GM23338 (cell line): Measurements from ENCODE around the gene C9orf57. TPM values are rescaled to one million over a fixed set of nuclear protein-coding genes. Genes with fewer than 3 reads are reported as not detected.

Source experiments
- ATAC-seq: fragments of 200-7000 bp; cut with Tn5 transposase; 3 replicates; pipeline ENCODE4 v1.9.1; 2020
- DNase-seq: peaks from one replicate; pipeline ENCODE4 v3.0.0-alpha.2; 2015; ENCODE audit warnings: low spot score
- H2AFZ ChIP-seq: fragments of 200-600 bp; sonication (generic); 2 replicates; pipeline ENCODE4 v1.8.0; 2016; ENCODE audit warnings: antibody characterized with exemption, mild to moderate bottlenecking, moderate library complexity
- H3F3A ChIP-seq: fragments of 200-600 bp; sonication (generic); replicated peaks from 2 replicates; pipeline ENCODE4 v1.8.0; 2017; ENCODE audit warnings: antibody characterized with exemption, mixed run types, low read depth
- H3K27ac ChIP-seq: fragments of 200-600 bp; sonication (generic); 2 replicates; pipeline ENCODE4 v1.6.1; 2016; ENCODE audit warnings: low read depth
- H3K27me3 ChIP-seq: fragments of 200-600 bp; sonication (generic); 2 replicates; pipeline ENCODE4 v1.8.0; 2016; ENCODE audit warnings: mild to moderate bottlenecking, mixed run types, moderate library complexity; ENCODE audit not compliant: insufficient read depth
- H3K36me3 ChIP-seq: fragments of 200-600 bp; sonication (generic); 2 replicates; pipeline ENCODE4 v1.8.0; 2016; ENCODE audit warnings: mild to moderate bottlenecking; ENCODE audit not compliant: insufficient read depth
- H3K4me1 ChIP-seq: fragments of 200-600 bp; sonication (generic); 2 replicates; pipeline ENCODE4 v1.8.0; 2016; ENCODE audit warnings: mild to moderate bottlenecking, moderate library complexity; ENCODE audit not compliant: insufficient read depth
- H3K4me2 ChIP-seq: fragments of 200-600 bp; sonication (generic); 2 replicates; pipeline ENCODE4 v1.7.1; 2017; ENCODE audit warnings: mixed run types
- H3K4me3 ChIP-seq: fragments of 200-600 bp; sonication (generic); 2 replicates; pipeline ENCODE4 v1.6.1; 2016; ENCODE audit warnings: mixed run types
- H3K79me2 ChIP-seq: fragments of 200-600 bp; sonication (generic); replicated peaks from 2 replicates; pipeline ENCODE4 v1.8.0; 2017; ENCODE audit warnings: mild to moderate bottlenecking; ENCODE audit not compliant: insufficient read depth
- H3K9me2 ChIP-seq: fragments of 200-600 bp; sonication (generic); 2 replicates; pipeline ENCODE4 v1.8.0; 2017; ENCODE audit not compliant: insufficient read depth
- H4K20me1 ChIP-seq: fragments of 200-600 bp; sonication (generic); replicated peaks from 2 replicates; pipeline ENCODE4 v1.8.0; 2017; ENCODE audit warnings: mild to moderate bottlenecking; ENCODE audit not compliant: insufficient read depth
- H3K27ac Mint-ChIP-seq: 2 replicates; pipeline ENCODE4 v1.8.0; 2020; ENCODE audit warnings: inconsistent platforms, mild to moderate bottlenecking, moderate library complexity, mixed read lengths
- H3K27me3 Mint-ChIP-seq: 3 replicates; pipeline ENCODE4 v1.8.0; 2022; ENCODE audit warnings: low read depth, mild to moderate bottlenecking, moderate library complexity, mixed read lengths, inconsistent platforms; ENCODE audit not compliant: insufficient read depth, poor library complexity
- H3K36me3 Mint-ChIP-seq: 3 replicates; pipeline ENCODE4 v1.8.0; 2021; ENCODE audit warnings: low read depth, mild to moderate bottlenecking, inconsistent platforms, moderate library complexity, mixed read lengths
- H3K4me1 Mint-ChIP-seq: 3 replicates; pipeline ENCODE4 v1.8.0; 2020; ENCODE audit warnings: mild to moderate bottlenecking, inconsistent platforms, mixed read lengths
- H3K4me3 Mint-ChIP-seq: 3 replicates; pipeline ENCODE4 v1.8.0; 2021; ENCODE audit warnings: moderate library complexity, mild to moderate bottlenecking, inconsistent platforms, mixed read lengths
- H3K9me3 Mint-ChIP-seq: 3 replicates; pipeline ENCODE4 v1.8.0; 2020; ENCODE audit warnings: moderate library complexity, mild to moderate bottlenecking, inconsistent platforms, mixed read lengths
- EZH2 ChIP-seq: fragments of 200-600 bp; sonication (generic); IDR thresholded peaks from one replicate; pipeline ENCODE4 v1.8.0; 2017; ENCODE audit warnings: antibody characterized with exemption, mild to moderate bottlenecking, low read depth; ENCODE audit not compliant: unreplicated experiment
- JUNB ChIP-seq: IDR thresholded peaks from one replicate; pipeline ENCODE4 v1.6.1; 2016; ENCODE audit warnings: antibody characterized with exemption; ENCODE audit not compliant: unreplicated experiment
- NANOG ChIP-seq: IDR thresholded peaks from 2 replicates; pipeline ENCODE4 v1.6.1; 2016; ENCODE audit warnings: antibody characterized with exemption, borderline replicate concordance
- STAT1 ChIP-seq: IDR thresholded peaks from one replicate; pipeline ENCODE4 v1.6.1; 2016; ENCODE audit warnings: antibody characterized with exemption; ENCODE audit not compliant: unreplicated experiment
- ZNF114 ChIP-seq: fragments of 250-450 bp; sonication (Bioruptor Pico); IDR thresholded peaks from 2 replicates; pipeline ENCODE4 v1.5.0; 2020; ENCODE audit warnings: mild to moderate bottlenecking, moderate library complexity
- polyA plus RNA-seq: library from polyadenylated mRNA; unstranded; fragments of >200 nt; fragmentation: Nextera tagmentation; extraction: Ambion mirVana; gene quantifications from 2 replicates; pipeline ENCODE4 v1.2.1, GENCODE V29; 2016
- total RNA-seq: library from RNA; depleted of rRNA; stranded (reverse); fragments of >200 nt; shearing (Covaris generic); gene quantifications from 2 replicates; pipeline ENCODE4 v1.2.3, GENCODE V29; 2014
- TF ChIP-seq, protein P1 (sequence below), 2 experiments: fragments of 200-600 bp in 1 of 2; sonication (generic) in 1 of 2; conservative IDR thresholded peaks; 2 replicates each; pipeline versions ENCODE4 v1.5.1 to v1.6.1; 2016 to 2017; ENCODE audit warnings: antibody characterized with exemption in 2 of 2, low read depth in 2 of 2, mild to moderate bottlenecking in 2 of 2, moderate library complexity in 1 of 2
- TF ChIP-seq, protein P2 (sequence below): IDR thresholded peaks from one replicate; pipeline ENCODE4 v1.6.1; 2018; ENCODE audit warnings: antibody characterized with exemption; ENCODE audit not compliant: unreplicated experiment
- TF ChIP-seq, protein P3 (sequence below): fragments of 250-450 bp; sonication (Bioruptor Pico); IDR thresholded peaks from 2 replicates; pipeline ENCODE4 v1.5.0; 2020; ENCODE audit warnings: mild to moderate bottlenecking, moderate library complexity

Gene C9orf57
- total and polyA plus RNA-seq, 2 experiments from 2014 or later = not detected

DNA sequence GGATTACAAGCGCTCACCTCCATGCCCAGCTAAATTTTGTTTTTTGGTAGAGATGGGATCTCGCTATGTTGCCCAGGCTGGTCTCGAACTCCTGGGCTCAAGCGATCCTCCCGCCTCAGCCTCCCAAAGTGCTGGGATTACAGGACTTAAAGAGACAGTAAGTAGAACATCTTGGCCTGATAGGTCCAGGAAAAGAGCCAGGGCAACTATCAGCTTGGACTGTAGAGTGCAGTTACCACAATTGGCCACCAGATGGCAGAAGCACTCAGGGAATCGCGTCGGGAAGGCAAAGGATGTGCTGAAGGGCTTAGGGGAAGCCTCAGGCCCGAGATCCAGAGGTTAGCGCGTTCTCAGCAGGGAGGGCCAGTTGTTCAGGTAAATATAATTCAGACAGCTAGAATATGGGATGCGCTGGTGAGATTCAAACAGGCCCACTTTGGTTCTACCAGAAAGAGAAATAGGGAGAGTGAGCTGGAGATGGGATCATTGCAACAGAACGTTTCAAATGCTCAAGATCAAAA is 21.5 kb downstream of the C9orf57 start:
- Histone ChIP-seq H3K36me3 (no peaks in the 10 kb centered on the region), H4K20me1 (no peaks in the 10 kb centered on the region), H3K27me3 (no peaks in the 10 kb centered on the region), H3K27ac (no peak overlapping the region), H3K4me3 (no peak overlapping the region), H3K4me1 (no peaks in the 10 kb centered on the region), H3K9me2 (no peaks in the 10 kb centered on the region), H2AFZ (peak overlapping the region; percentile 34), H3K79me2 (no peaks in the 10 kb centered on the region), H3K4me2 (no peak overlapping the region), H3F3A (no peaks in the 10 kb centered on the region)
- TF ChIP-seq, protein P1, sequence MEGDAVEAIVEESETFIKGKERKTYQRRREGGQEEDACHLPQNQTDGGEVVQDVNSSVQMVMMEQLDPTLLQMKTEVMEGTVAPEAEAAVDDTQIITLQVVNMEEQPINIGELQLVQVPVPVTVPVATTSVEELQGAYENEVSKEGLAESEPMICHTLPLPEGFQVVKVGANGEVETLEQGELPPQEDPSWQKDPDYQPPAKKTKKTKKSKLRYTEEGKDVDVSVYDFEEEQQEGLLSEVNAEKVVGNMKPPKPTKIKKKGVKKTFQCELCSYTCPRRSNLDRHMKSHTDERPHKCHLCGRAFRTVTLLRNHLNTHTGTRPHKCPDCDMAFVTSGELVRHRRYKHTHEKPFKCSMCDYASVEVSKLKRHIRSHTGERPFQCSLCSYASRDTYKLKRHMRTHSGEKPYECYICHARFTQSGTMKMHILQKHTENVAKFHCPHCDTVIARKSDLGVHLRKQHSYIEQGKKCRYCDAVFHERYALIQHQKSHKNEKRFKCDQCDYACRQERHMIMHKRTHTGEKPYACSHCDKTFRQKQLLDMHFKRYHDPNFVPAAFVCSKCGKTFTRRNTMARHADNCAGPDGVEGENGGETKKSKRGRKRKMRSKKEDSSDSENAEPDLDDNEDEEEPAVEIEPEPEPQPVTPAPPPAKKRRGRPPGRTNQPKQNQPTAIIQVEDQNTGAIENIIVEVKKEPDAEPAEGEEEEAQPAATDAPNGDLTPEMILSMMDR (conservative IDR thresholded peaks at IDR 0.05; ENCODE audit: low read depth in 2 of 2) = peak; percentile 92 to 100
- TF ChIP-seq, protein P2, sequence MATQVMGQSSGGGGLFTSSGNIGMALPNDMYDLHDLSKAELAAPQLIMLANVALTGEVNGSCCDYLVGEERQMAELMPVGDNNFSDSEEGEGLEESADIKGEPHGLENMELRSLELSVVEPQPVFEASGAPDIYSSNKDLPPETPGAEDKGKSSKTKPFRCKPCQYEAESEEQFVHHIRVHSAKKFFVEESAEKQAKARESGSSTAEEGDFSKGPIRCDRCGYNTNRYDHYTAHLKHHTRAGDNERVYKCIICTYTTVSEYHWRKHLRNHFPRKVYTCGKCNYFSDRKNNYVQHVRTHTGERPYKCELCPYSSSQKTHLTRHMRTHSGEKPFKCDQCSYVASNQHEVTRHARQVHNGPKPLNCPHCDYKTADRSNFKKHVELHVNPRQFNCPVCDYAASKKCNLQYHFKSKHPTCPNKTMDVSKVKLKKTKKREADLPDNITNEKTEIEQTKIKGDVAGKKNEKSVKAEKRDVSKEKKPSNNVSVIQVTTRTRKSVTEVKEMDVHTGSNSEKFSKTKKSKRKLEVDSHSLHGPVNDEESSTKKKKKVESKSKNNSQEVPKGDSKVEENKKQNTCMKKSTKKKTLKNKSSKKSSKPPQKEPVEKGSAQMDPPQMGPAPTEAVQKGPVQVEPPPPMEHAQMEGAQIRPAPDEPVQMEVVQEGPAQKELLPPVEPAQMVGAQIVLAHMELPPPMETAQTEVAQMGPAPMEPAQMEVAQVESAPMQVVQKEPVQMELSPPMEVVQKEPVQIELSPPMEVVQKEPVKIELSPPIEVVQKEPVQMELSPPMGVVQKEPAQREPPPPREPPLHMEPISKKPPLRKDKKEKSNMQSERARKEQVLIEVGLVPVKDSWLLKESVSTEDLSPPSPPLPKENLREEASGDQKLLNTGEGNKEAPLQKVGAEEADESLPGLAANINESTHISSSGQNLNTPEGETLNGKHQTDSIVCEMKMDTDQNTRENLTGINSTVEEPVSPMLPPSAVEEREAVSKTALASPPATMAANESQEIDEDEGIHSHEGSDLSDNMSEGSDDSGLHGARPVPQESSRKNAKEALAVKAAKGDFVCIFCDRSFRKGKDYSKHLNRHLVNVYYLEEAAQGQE = no peak
- H3K9me3 Mint-ChIP-seq = no peaks in the 10 kb centered on the region
- peak; percentile 91 for DNase-seq
- H3K4me3 Mint-ChIP-seq = no peak overlapping the region
- ATAC-seq = peak; percentile 96
- H3K27ac Mint-ChIP-seq = no peak overlapping the region
- peaks cover 9% of the 10 kb centered on the region for H3K27me3 Mint-ChIP-seq
- H3K36me3 Mint-ChIP-seq = no peaks in the 10 kb centered on the region
- H3K4me1 Mint-ChIP-seq = peaks cover 3% of the 10 kb centered on the region

DNA sequence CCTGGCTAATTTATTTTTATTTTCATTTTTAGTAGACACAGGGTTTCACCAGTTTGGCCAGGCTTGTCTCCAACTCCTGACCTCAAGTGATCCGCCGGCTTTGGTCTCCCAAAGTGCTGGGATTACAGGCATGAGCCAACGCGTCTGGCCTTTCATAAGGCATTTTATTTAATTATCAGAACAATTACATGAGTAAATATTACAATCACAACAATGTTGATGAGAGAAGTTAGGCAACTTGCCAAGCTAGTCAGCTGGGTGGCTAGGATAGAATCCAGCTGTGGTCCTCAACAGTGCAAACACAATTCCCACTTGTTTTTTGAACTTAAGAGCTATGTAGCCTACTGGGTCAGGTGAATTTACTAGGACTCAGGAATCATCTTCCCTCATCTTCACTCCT is 22.0 kb downstream of the C9orf57 start:
- DNase-seq (no peak), ATAC-seq (no peak)
- peaks cover 9% of the 10 kb centered on the region for H3K27me3 Mint-ChIP-seq
- no peak overlapping the region for H3K4me3 Mint-ChIP-seq
- H2AFZ ChIP-seq = no peak overlapping the region
- no peaks in the 10 kb centered on the region for H3K9me2 ChIP-seq
- H3F3A ChIP-seq = no peaks in the 10 kb centered on the region
- H3K4me2 ChIP-seq = no peak overlapping the region
- H3K27me3 ChIP-seq = no peaks in the 10 kb centered on the region
- H3K9me3 Mint-ChIP-seq = no peaks in the 10 kb centered on the region
- H3K36me3 Mint-ChIP-seq = no peaks in the 10 kb centered on the region
- H3K4me1 ChIP-seq = no peaks in the 10 kb centered on the region
- H3K79me2 ChIP-seq = no peaks in the 10 kb centered on the region
- H4K20me1 ChIP-seq = no peaks in the 10 kb centered on the region
- no peaks in the 10 kb centered on the region for H3K36me3 ChIP-seq
- peaks cover 3% of the 10 kb centered on the region for H3K4me1 Mint-ChIP-seq
- TF ChIP-seq STAT1 (no peak), JUNB (no peak), EZH2 (no peak), NANOG (no peak), ZNF114 (CRISPR knock-in tag) (no peak)
- TF ChIP-seq, protein P3, sequence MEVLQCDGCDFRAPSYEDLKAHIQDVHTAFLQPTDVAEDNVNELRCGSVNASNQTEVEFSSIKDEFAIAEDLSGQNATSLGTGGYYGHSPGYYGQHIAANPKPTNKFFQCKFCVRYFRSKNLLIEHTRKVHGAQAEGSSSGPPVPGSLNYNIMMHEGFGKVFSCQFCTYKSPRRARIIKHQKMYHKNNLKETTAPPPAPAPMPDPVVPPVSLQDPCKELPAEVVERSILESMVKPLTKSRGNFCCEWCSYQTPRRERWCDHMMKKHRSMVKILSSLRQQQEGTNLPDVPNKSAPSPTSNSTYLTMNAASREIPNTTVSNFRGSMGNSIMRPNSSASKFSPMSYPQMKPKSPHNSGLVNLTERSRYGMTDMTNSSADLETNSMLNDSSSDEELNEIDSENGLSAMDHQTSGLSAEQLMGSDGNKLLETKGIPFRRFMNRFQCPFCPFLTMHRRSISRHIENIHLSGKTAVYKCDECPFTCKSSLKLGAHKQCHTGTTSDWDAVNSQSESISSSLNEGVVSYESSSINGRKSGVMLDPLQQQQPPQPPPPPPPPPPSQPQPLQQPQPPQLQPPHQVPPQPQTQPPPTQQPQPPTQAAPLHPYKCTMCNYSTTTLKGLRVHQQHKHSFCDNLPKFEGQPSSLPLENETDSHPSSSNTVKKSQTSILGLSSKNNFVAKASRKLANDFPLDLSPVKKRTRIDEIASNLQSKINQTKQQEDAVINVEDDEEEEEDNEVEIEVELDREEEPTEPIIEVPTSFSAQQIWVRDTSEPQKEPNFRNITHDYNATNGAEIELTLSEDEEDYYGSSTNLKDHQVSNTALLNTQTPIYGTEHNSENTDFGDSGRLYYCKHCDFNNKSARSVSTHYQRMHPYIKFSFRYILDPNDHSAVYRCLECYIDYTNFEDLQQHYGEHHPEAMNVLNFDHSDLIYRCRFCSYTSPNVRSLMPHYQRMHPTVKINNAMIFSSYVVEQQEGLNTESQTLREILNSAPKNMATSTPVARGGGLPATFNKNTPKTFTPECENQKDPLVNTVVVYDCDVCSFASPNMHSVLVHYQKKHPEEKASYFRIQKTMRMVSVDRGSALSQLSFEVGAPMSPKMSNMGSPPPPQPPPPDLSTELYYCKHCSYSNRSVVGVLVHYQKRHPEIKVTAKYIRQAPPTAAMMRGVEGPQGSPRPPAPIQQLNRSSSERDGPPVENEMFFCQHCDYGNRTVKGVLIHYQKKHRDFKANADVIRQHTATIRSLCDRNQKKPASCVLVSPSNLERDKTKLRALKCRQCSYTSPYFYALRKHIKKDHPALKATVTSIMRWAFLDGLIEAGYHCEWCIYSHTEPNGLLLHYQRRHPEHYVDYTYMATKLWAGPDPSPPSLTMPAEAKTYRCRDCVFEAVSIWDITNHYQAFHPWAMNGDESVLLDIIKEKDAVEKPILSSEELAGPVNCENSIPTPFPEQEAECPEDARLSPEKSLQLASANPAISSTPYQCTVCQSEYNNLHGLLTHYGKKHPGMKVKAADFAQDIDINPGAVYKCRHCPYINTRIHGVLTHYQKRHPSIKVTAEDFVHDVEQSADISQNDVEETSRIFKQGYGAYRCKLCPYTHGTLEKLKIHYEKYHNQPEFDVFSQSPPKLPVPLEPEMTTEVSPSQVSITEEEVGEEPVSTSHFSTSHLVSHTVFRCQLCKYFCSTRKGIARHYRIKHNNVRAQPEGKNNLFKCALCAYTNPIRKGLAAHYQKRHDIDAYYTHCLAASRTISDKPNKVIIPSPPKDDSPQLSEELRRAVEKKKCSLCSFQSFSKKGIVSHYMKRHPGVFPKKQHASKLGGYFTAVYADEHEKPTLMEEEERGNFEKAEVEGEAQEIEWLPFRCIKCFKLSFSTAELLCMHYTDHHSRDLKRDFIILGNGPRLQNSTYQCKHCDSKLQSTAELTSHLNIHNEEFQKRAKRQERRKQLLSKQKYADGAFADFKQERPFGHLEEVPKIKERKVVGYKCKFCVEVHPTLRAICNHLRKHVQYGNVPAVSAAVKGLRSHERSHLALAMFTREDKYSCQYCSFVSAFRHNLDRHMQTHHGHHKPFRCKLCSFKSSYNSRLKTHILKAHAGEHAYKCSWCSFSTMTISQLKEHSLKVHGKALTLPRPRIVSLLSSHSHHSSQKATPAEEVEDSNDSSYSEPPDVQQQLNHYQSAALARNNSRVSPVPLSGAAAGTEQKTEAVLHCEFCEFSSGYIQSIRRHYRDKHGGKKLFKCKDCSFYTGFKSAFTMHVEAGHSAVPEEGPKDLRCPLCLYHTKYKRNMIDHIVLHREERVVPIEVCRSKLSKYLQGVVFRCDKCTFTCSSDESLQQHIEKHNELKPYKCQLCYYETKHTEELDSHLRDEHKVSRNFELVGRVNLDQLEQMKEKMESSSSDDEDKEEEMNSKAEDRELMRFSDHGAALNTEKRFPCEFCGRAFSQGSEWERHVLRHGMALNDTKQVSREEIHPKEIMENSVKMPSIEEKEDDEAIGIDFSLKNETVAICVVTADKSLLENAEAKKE (CRISPR knock-in tag) = no peak
- H3K27ac ChIP-seq = no peak overlapping the region
- H3K4me3 ChIP-seq = no peak overlapping the region
- H3K27ac Mint-ChIP-seq = no peak overlapping the region
